Measurements from ENCODE around the gene BARHL2.

The BARHL2 gene

GRCh38 chr1:90724926-90725656 is 8.0 kb upstream of the BARHL2 start:
- DNase-seq (ENCODE audit: insufficient read length, low spot score) (no peak), FAIRE-seq (no peak)

GRCh38 chr1:90724361-90724760 is 7.3 kb upstream of the BARHL2 start:
- no peak for FAIRE-seq
- no peak for DNase-seq (ENCODE audit: insufficient read length, low spot score)

GRCh38 chr1:90723590-90724108 is 6.5 kb upstream of the BARHL2 start:
- FAIRE-seq, result no peak
- DNase-seq (ENCODE audit: insufficient read length, low spot score), result no peak

GRCh38 chr1:90722874-90723589 is 5.9 kb upstream of the BARHL2 start:
- FAIRE-seq, result no peak
- DNase-seq (ENCODE audit: insufficient read length, low spot score), result no peak

GRCh38 chr1:90721210-90722194 is 4.4 kb upstream of the BARHL2 start:
- no peak for FAIRE-seq
- DNase-seq (ENCODE audit: insufficient read length, low spot score), result peak; percentile 42

GRCh38 chr1:90720145-90720636 is 3.1 kb upstream of the BARHL2 start:
- DNase-seq (ENCODE audit: insufficient read length, low spot score) (no peak), FAIRE-seq (no peak)

- no peak for DNase-seq (ENCODE audit: insufficient read length, low spot score)
- FAIRE-seq, result no peak
These were observed 2.4 kb upstream of the BARHL2 start for GRCh38 chr1:90719330-90720144.

- DNase-seq (ENCODE audit: insufficient read length, low spot score) (no peak), FAIRE-seq (no peak)
These were observed 1.6 kb upstream of the BARHL2 start for GRCh38 chr1:90718411-90719329.

GRCh38 chr1:90717665-90718410 is 736 bp upstream of the BARHL2 start:
- FAIRE-seq (no peak), DNase-seq (ENCODE audit: insufficient read length, low spot score) (no peak)

- no peak for FAIRE-seq
These were observed 208 bp upstream of the BARHL2 start for GRCh38 chr1:90717356-90717664.

GRCh38 chr1:90716243-90716551 is 905 bp downstream of the BARHL2 start:
- FAIRE-seq (no peak), DNase-seq (ENCODE audit: insufficient read length, low spot score) (no peak)

More at GRCh38 chr1:90717356-90717664, 208 bp upstream of the BARHL2 start:
- no peak for DNase-seq (ENCODE audit: insufficient read length, low spot score)

GRCh38 chr1:90715309-90715708 is 1.8 kb downstream of the BARHL2 start:
- DNase-seq (ENCODE audit: insufficient read length, low spot score) (no peak), FAIRE-seq (no peak)

GRCh38 chr1:90714521-90714951 is 2.6 kb downstream of the BARHL2 start:
- FAIRE-seq (no peak), DNase-seq (ENCODE audit: insufficient read length, low spot score) (no peak)

- FAIRE-seq (no peak), DNase-seq (ENCODE audit: insufficient read length, low spot score) (no peak)
These were observed 3.2 kb downstream of the BARHL2 start for GRCh38 chr1:90713741-90714509.

GRCh38 chr1:90712915-90713730 is 4.0 kb downstream of the BARHL2 start:
- no peak for DNase-seq (ENCODE audit: insufficient read length, low spot score)
- no peak for FAIRE-seq

GRCh38 chr1:90712153-90712856 is 4.8 kb downstream of the BARHL2 start:
- no peak for DNase-seq (ENCODE audit: insufficient read length, low spot score)
- FAIRE-seq, result no peak
